Uterus (tissue), 4 donors: ENCODE measurements around the gene CDH4. TPM values are rescaled to one million over a fixed set of nuclear protein-coding genes. Genes with fewer than 3 reads are reported as not detected.

ENCODE experiments used
- DNase-seq, 2 donors: peaks; one replicate each; pipeline ENCODE4 v3.0.0-alpha.2; 2019 to 2020
- H3K27ac ChIP-seq, 2 donors: fragments of 200-600 bp; sonication (generic); 1 replicate in 1 of 2; 2 replicates in 1 of 2; pipeline ENCODE4 v1.5.1; 2016 to 2018
- H3K27me3 ChIP-seq, 2 donors: fragments of 200-600 bp; sonication (generic); one replicate each; pipeline ENCODE4 v1.5.1; 2018 to 2019; ENCODE audit warnings: control low read depth in 1 of 2
- H3K36me3 ChIP-seq, 2 donors: fragments of 200-600 bp; sonication (generic); one replicate each; pipeline ENCODE4 v1.5.1; 2019; ENCODE audit warnings: control low read depth in 1 of 2
- H3K4me1 ChIP-seq, 2 donors: fragments of 200-600 bp; sonication (generic); one replicate each; pipeline ENCODE4 v1.5.1; 2018 to 2019; ENCODE audit warnings: control low read depth in 1 of 2
- H3K4me3 ChIP-seq, 2 donors: fragments of 200-600 bp; sonication (generic); 1 replicate in 1 of 2; 2 replicates in 1 of 2; pipeline ENCODE4 v1.5.1; 2018 to 2019; ENCODE audit warnings: mild to moderate bottlenecking in 1 of 2
- H3K9me3 ChIP-seq, 2 donors: fragments of 200-600 bp; sonication (generic); one replicate each; pipeline ENCODE4 v1.5.1; 2019; ENCODE audit warnings: control low read depth in 1 of 2
- POLR2A ChIP-seq, 2 donors: fragments of 450-650 bp; IDR thresholded peaks; one replicate each; pipeline ENCODE4 v1.6.1; 2016; ENCODE audit warnings: antibody characterized with exemption in 2 of 2, mild to moderate bottlenecking in 1 of 2, moderate library complexity in 1 of 2
- intact Hi-C: fragments of 100-400 bp; cut with DNase I; formaldehyde crosslinking; loops from one replicate; pipeline ENCODE4 v1.15.1; 2023; ENCODE audit warnings: low total_unique reads
- total RNA-seq, 4 donors: library from RNA; depleted of rRNA in 3 of 4; stranded (reverse); fragments of >200 nt in 3 of 4; gene quantifications; one replicate each; pipeline versions ENCODE4 v1.1.0 to v1.2.4, GENCODE V29; 2014 to 2023
- TF ChIP-seq, protein P1 (sequence below), 4 experiments: fragments of 200-600 bp in 2 of 4; fragments of 450-650 bp in 2 of 4; sonication (generic) in 2 of 4; IDR thresholded peaks; one replicate each; pipeline ENCODE4 v1.5.1; 2016 to 2019; ENCODE audit warnings: antibody characterized with exemption in 4 of 4, mild to moderate bottlenecking in 2 of 4, moderate library complexity in 1 of 4
- donor health status: DM: yes; HTN: yes; CAD: no.

The CDH4 gene
- total RNA-seq: under 1 TPM in 2 of 4 donors, not detected in 2; under 0.01 to 0.55 TPM

GRCh38 chr20:61251529-61252393 lies at the start of gene CDH4:
CDH4 (plus strand) TSS chr20:61252261.
- H3K27me3 ChIP-seq: peaks cover 0 to 9% of the 10 kb centered on the region in 2 donors
- intact Hi-C loops: no loop called here
- no peak within 1 kb of the TSS for H3K27ac ChIP-seq
- H3K9me3 ChIP-seq: no peaks in the 10 kb centered on the region
- no peak within 1 kb of the TSS for H3K4me3 ChIP-seq
- DNase-seq: no peak
- H3K4me1 ChIP-seq: peaks cover 0 to 11% of the 10 kb centered on the region in 2 donors
- no peak for TF ChIP-seq POLR2A (IDR thresholded peaks at IDR 0.05)
- TF ChIP-seq, protein P1, sequence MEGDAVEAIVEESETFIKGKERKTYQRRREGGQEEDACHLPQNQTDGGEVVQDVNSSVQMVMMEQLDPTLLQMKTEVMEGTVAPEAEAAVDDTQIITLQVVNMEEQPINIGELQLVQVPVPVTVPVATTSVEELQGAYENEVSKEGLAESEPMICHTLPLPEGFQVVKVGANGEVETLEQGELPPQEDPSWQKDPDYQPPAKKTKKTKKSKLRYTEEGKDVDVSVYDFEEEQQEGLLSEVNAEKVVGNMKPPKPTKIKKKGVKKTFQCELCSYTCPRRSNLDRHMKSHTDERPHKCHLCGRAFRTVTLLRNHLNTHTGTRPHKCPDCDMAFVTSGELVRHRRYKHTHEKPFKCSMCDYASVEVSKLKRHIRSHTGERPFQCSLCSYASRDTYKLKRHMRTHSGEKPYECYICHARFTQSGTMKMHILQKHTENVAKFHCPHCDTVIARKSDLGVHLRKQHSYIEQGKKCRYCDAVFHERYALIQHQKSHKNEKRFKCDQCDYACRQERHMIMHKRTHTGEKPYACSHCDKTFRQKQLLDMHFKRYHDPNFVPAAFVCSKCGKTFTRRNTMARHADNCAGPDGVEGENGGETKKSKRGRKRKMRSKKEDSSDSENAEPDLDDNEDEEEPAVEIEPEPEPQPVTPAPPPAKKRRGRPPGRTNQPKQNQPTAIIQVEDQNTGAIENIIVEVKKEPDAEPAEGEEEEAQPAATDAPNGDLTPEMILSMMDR (IDR thresholded peaks at IDR 0.05): no peak
- no peaks in the 10 kb centered on the region for H3K36me3 ChIP-seq

GRCh38 chr20:61203320-61203719 lies 48.7 kb upstream of the CDH4 start:
- DNase-seq: no peak
- intact Hi-C loops: no loop called here

GRCh38 chr20:61204206-61204605 lies 47.9 kb upstream of the CDH4 start:
- Histone ChIP-seq H3K9me3 (no peaks in the 10 kb centered on the region), H3K27ac (no peak overlapping the region), H3K4me3 (no peak overlapping the region), H3K4me1 (no peaks in the 10 kb centered on the region), H3K27me3 (no peaks in the 10 kb centered on the region), H3K36me3 (no peaks in the 10 kb centered on the region)
- intact Hi-C loops: no loop called here
- no peak for TF ChIP-seq POLR2A (IDR thresholded peaks at IDR 0.05)
- TF ChIP-seq, protein P1 (IDR thresholded peaks at IDR 0.05): no peak
- DNase-seq: no peak

More at GRCh38 chr20:61203320-61203719, 48.7 kb upstream of the CDH4 start:
- no peaks in the 10 kb centered on the region for H3K36me3 ChIP-seq
- H3K4me1 ChIP-seq: no peaks in the 10 kb centered on the region
- no peaks in the 10 kb centered on the region for H3K27me3 ChIP-seq
- TF ChIP-seq POLR2A (IDR thresholded peaks at IDR 0.05): no peak
- TF ChIP-seq, protein P1 (IDR thresholded peaks at IDR 0.05): no peak
- H3K4me3 ChIP-seq: no peak overlapping the region
- H3K9me3 ChIP-seq: no peaks in the 10 kb centered on the region
- no peak overlapping the region for H3K27ac ChIP-seq

GRCh38 chr20:61205769-61206168 lies 46.3 kb upstream of the CDH4 start:
- Histone ChIP-seq H3K4me3 (no peak overlapping the region), H3K4me1 (no peaks in the 10 kb centered on the region), H3K27ac (no peak overlapping the region), H3K9me3 (no peaks in the 10 kb centered on the region), H3K36me3 (no peaks in the 10 kb centered on the region), H3K27me3 (no peaks in the 10 kb centered on the region)
- no peak for TF ChIP-seq POLR2A (IDR thresholded peaks at IDR 0.05)
- TF ChIP-seq, protein P1 (IDR thresholded peaks at IDR 0.05): no peak
- no peak for DNase-seq
- intact Hi-C loops: no loop called here

DNA sequence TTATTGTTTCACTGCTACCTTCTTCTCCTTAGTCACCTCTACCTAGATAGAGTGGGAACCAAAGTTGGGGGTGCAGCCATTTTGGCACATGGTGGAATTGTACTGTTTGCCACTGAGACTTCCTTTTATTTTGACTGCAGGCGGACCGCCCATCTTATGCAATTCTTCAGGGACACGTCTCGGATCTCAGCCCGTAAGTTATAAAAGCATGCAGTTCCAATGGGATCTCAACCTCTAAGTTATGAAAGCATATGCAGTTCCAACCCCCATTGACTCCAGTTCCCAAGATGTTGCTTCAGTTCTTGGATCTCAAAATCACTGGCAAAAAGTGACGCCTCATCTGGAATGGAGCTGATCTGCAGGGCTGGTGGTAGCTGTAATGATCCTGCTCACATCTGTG lies 41.2 kb upstream of the CDH4 start:
- Histone ChIP-seq H3K27ac (no peak overlapping the region), H3K9me3 (no peaks in the 10 kb centered on the region), H3K27me3 (no peaks in the 10 kb centered on the region), H3K36me3 (no peaks in the 10 kb centered on the region), H3K4me3 (no peak overlapping the region), H3K4me1 (no peaks in the 10 kb centered on the region)
- intact Hi-C loops: no loop called here
- no peak for DNase-seq
- no peak for TF ChIP-seq POLR2A (IDR thresholded peaks at IDR 0.05)
- TF ChIP-seq, protein P1 (IDR thresholded peaks at IDR 0.05): no peak
